Ishikawa (cell line): ENCODE results near the gene NCMAP.

Source experiments
- CEBPB ChIP-seq: IDR thresholded peaks from 2 replicates; pipeline ENCODE4 v1.6.1; 2012
- MAX ChIP-seq: IDR thresholded peaks from 2 replicates; pipeline ENCODE4 v1.6.1; 2012
- REST ChIP-seq: IDR thresholded peaks from 2 replicates; pipeline ENCODE4 v1.6.1; 2012; ENCODE audit warnings: low read depth, mild to moderate bottlenecking

GRCh38 chr1:24536391-24536840 lies 19.5 kb upstream of the NCMAP start:
- TF ChIP-seq CEBPB (no peak), REST (no peak), MAX (peak; percentile 50; the same call in 1 of the 2 replicates)
